ENCODE results near the gene PCDHGA12.
"Not testable (repeated sequence)": the region's sequence is repeated elsewhere in the genome, so short reads cannot be mapped to it uniquely, and the experiment has no call there.

The PCDHGA12 gene

DNA sequence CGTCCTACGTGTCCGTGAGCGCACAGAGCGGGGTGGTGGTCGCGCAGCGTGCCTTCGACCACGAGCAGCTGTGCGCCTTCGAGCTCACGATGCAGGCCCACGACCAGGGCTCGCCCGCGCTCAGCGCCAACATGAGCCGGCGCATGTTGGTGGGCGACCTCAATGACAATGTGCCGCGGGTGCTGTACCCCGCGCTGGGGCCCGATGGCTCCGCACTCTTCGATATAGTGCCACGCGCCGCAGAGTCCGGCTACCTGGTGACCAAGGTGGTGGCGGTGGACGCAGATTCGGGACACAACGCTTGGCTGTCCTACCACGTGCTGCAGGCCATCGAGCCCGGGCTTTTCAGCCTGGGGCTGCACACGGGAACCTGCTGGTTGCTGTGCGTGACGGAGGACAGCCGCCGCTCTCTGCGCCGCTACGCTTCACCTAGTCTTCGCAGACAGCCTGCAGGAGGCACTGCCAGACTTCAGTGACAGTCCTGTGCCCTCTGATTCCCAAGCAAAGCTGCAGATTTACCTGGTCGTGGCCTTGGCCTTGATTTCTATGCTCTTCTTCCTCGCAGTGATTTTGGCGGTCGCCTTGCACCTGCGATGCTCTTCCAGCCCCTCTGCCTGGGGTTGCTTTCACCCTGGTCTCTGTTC lies 2.4 kb upstream of the PCDHGA12 start:
- no peaks in the 10 kb centered on the region for H3K36me3 ChIP-seq (ENCODE audit: insufficient read depth)
- H3K9ac ChIP-seq = no peak overlapping the region

DNA sequence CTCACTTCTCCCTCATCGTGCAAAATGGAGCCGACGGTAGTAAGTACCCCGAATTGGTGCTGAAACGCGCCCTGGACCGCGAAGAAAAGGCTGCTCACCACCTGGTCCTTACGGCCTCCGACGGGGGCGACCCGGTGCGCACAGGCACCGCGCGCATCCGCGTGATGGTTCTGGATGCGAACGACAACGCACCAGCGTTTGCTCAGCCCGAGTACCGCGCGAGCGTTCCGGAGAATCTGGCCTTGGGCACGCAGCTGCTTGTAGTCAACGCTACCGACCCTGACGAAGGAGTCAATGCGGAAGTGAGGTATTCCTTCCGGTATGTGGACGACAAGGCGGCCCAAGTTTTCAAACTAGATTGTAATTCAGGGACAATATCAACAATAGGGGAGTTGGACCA lies 979 bp downstream of the PCDHGA12 start:
- no peak overlapping the region for H3K27ac ChIP-seq
- H3K27me3 ChIP-seq (ENCODE audit: insufficient read depth, low read depth) = no peaks in the 10 kb centered on the region
- TF ChIP-seq, protein P1, sequence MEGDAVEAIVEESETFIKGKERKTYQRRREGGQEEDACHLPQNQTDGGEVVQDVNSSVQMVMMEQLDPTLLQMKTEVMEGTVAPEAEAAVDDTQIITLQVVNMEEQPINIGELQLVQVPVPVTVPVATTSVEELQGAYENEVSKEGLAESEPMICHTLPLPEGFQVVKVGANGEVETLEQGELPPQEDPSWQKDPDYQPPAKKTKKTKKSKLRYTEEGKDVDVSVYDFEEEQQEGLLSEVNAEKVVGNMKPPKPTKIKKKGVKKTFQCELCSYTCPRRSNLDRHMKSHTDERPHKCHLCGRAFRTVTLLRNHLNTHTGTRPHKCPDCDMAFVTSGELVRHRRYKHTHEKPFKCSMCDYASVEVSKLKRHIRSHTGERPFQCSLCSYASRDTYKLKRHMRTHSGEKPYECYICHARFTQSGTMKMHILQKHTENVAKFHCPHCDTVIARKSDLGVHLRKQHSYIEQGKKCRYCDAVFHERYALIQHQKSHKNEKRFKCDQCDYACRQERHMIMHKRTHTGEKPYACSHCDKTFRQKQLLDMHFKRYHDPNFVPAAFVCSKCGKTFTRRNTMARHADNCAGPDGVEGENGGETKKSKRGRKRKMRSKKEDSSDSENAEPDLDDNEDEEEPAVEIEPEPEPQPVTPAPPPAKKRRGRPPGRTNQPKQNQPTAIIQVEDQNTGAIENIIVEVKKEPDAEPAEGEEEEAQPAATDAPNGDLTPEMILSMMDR (conservative IDR thresholded peaks at IDR 0.05; ENCODE audit: low read depth, low read length) = no peak
- H4K20me1 ChIP-seq (ENCODE audit: insufficient read depth) = no peaks in the 10 kb centered on the region
- no peak overlapping the region for H3K4me2 ChIP-seq
- no peaks in the 10 kb centered on the region for H3K79me2 ChIP-seq (ENCODE audit: insufficient read depth, low read depth)
- no peak overlapping the region for H3K9ac ChIP-seq
- no peaks in the 10 kb centered on the region for H3K4me1 ChIP-seq (ENCODE audit: low read depth, poor library complexity, severe bottlenecking)
- H2AFZ ChIP-seq (ENCODE audit: low read depth) = no peak overlapping the region
- no peaks in the 10 kb centered on the region for H3K36me3 ChIP-seq (ENCODE audit: insufficient read depth)
- H3K4me3 ChIP-seq (IDR thresholded peaks at IDR 0.05; ENCODE audit: insufficient read depth, low read depth, low read length) = no peak overlapping the region

More for the DNA sequence above, 2.4 kb upstream of the PCDHGA12 start:
- TF ChIP-seq, protein P1 (conservative IDR thresholded peaks at IDR 0.05; ENCODE audit: low read depth, low read length) = no peak
- Histone ChIP-seq H3K27me3 (ENCODE audit: insufficient read depth, low read depth) (no peaks in the 10 kb centered on the region), H2AFZ (ENCODE audit: low read depth) (no peak overlapping the region), H4K20me1 (ENCODE audit: insufficient read depth) (no peaks in the 10 kb centered on the region), H3K4me1 (ENCODE audit: low read depth, poor library complexity, severe bottlenecking) (no peaks in the 10 kb centered on the region), H3K79me2 (ENCODE audit: insufficient read depth, low read depth) (no peaks in the 10 kb centered on the region), H3K27ac (no peak overlapping the region), H3K4me3 (IDR thresholded peaks at IDR 0.05; ENCODE audit: insufficient read depth, low read depth, low read length) (no peak overlapping the region), H3K4me2 (no peak overlapping the region)

DNA sequence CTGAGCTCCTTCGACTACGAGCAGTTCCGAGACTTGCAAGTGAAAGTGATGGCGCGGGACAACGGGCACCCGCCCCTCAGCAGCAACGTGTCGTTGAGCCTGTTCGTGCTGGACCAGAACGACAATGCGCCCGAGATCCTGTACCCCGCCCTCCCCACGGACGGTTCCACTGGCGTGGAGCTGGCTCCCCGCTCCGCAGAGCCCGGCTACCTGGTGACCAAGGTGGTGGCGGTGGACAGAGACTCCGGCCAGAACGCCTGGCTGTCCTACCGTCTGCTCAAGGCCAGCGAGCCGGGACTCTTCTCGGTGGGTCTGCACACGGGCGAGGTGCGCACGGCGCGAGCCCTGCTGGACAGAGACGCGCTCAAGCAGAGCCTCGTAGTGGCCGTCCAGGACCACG lies 2.0 kb downstream of the PCDHGA12 start:
- H3K79me2 ChIP-seq (ENCODE audit: insufficient read depth, low read depth); H3K27ac ChIP-seq; H2AFZ ChIP-seq (ENCODE audit: low read depth); H3K4me1 ChIP-seq (ENCODE audit: low read depth, poor library complexity, severe bottlenecking); H3K4me2 ChIP-seq; H3K9ac ChIP-seq; H3K27me3 ChIP-seq (ENCODE audit: insufficient read depth, low read depth); H3K36me3 ChIP-seq (ENCODE audit: insufficient read depth); H4K20me1 ChIP-seq (ENCODE audit: insufficient read depth); H3K4me3 ChIP-seq (IDR thresholded peaks at IDR 0.05; ENCODE audit: insufficient read depth, low read depth, low read length): not testable (repeated sequence)

DNA sequence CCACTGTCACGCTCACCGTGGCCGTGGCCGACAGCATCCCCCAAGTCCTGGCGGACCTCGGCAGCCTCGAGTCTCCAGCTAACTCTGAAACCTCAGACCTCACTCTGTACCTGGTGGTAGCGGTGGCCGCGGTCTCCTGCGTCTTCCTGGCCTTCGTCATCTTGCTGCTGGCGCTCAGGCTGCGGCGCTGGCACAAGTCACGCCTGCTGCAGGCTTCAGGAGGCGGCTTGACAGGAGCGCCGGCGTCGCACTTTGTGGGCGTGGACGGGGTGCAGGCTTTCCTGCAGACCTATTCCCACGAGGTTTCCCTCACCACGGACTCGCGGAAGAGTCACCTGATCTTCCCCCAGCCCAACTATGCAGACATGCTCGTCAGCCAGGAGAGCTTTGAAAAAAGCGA lies 2.4 kb downstream of the PCDHGA12 start:
- not testable (repeated sequence) for H3K79me2 ChIP-seq (ENCODE audit: insufficient read depth, low read depth); H3K4me3 ChIP-seq (IDR thresholded peaks at IDR 0.05; ENCODE audit: insufficient read depth, low read depth, low read length); H3K27me3 ChIP-seq (ENCODE audit: insufficient read depth, low read depth); H2AFZ ChIP-seq (ENCODE audit: low read depth); H3K36me3 ChIP-seq (ENCODE audit: insufficient read depth); H3K27ac ChIP-seq; H3K4me1 ChIP-seq (ENCODE audit: low read depth, poor library complexity, severe bottlenecking); H4K20me1 ChIP-seq (ENCODE audit: insufficient read depth); H3K9ac ChIP-seq; H3K4me2 ChIP-seq

DNA sequence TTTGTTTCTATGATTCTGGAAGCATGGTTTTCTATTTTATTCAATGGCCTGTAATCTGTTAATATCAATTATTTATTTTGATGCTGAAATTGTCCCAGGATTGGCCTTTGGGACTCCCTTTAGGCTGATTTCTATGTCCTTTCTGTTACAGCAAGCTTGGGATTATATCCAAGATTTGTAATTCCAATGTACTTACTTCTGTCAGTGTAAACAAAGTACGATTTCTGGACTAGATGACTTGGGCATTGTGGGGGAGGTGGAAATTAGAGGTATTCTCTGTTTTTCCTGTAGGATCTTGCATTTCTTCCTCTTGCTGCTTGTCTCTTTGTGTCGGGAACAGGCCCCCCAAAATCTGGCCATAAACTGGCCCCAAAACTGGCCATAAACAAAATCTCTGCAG lies 3.7 kb downstream of the PCDHGA12 start:
- no peaks in the 10 kb centered on the region for H3K27me3 ChIP-seq (ENCODE audit: insufficient read depth, low read depth)
- no peak overlapping the region for H3K27ac ChIP-seq
- H3K4me2 ChIP-seq = no peak overlapping the region
- H3K79me2 ChIP-seq (ENCODE audit: insufficient read depth, low read depth) = no peaks in the 10 kb centered on the region
- no peak overlapping the region for H3K9ac ChIP-seq
- no peaks in the 10 kb centered on the region for H3K36me3 ChIP-seq (ENCODE audit: insufficient read depth)
- no peaks in the 10 kb centered on the region for H3K4me1 ChIP-seq (ENCODE audit: low read depth, poor library complexity, severe bottlenecking)
- TF ChIP-seq, protein P1 (conservative IDR thresholded peaks at IDR 0.05; ENCODE audit: low read depth, low read length) = no peak
- no peaks in the 10 kb centered on the region for H4K20me1 ChIP-seq (ENCODE audit: insufficient read depth)
- no peak overlapping the region for H3K4me3 ChIP-seq (IDR thresholded peaks at IDR 0.05; ENCODE audit: insufficient read depth, low read depth, low read length)
- H2AFZ ChIP-seq (ENCODE audit: low read depth) = no peak overlapping the region
